ENCODE data around the gene ATP2C2. TPM values are rescaled to one million over a fixed set of nuclear protein-coding genes. Genes with fewer than 3 reads are reported as not detected.

The ATP2C2 gene
- total RNA-seq, 4 donors from 2014 or later, result 12.9 to 26.9 (median 18.6) TPM

GRCh38 chr16:84444476-84444875 is 76.1 kb downstream of the ATP2C2 start:
- intact Hi-C loops (cut with DNase I), result no loop called here
- 83 to 88% methylated on average over 8 of the region's 8 CpGs for WGBS, 2 donors
- TF ChIP-seq POLR2A (IDR thresholded peaks at IDR 0.05) (no peak), CTCF (IDR thresholded peaks at IDR 0.05) (no peak)
- H3K4me1 ChIP-seq, result peaks cover 0 to 6% of the 10 kb centered on the region in 2 donors
- H3K27me3 ChIP-seq, result no peaks in the 10 kb centered on the region
- no peak overlapping the region for H3K4me3 ChIP-seq (replicated peaks in 1 of 3)
- no peak for DNase-seq
- no peaks in the 10 kb centered on the region for H3K9me3 ChIP-seq
- H3K36me3 ChIP-seq, result no peaks in the 10 kb centered on the region
- H3K27ac ChIP-seq, result no peak overlapping the region

GRCh38 chr16:84446084-84446483 is 77.7 kb downstream of the ATP2C2 start:
- TF ChIP-seq POLR2A (IDR thresholded peaks at IDR 0.05), result no peak
- TF ChIP-seq CTCF (IDR thresholded peaks at IDR 0.05), result no peak
- Histone ChIP-seq H3K27ac (no peak overlapping the region), H3K4me3 (replicated peaks in 1 of 3) (no peak overlapping the region), H3K27me3 (no peaks in the 10 kb centered on the region), H3K4me1 (peaks cover 0 to 6% of the 10 kb centered on the region in 2 donors), H3K9me3 (no peaks in the 10 kb centered on the region), H3K36me3 (no peaks in the 10 kb centered on the region)
- 79 to 86% methylated on average over 4 of the region's 4 CpGs for WGBS, 2 donors
- intact Hi-C loops (cut with DNase I), result no loop called here
- no peak for DNase-seq

GRCh38 chr16:84446596-84447392 is 78.5 kb downstream of the ATP2C2 start:
- no peak for DNase-seq
- intact Hi-C loops (cut with DNase I), result no loop called here

GRCh38 chr16:84448444-84448843 is 80.1 kb downstream of the ATP2C2 start:
- Histone ChIP-seq H3K27ac (no peak overlapping the region), H3K27me3 (no peaks in the 10 kb centered on the region), H3K4me1 (peaks cover 0 to 2% of the 10 kb centered on the region in 2 donors), H3K36me3 (no peaks in the 10 kb centered on the region), H3K4me3 (replicated peaks in 1 of 3) (no peak overlapping the region), H3K9me3 (no peaks in the 10 kb centered on the region)
- TF ChIP-seq POLR2A (IDR thresholded peaks at IDR 0.05), result no peak
- no peak for TF ChIP-seq CTCF (IDR thresholded peaks at IDR 0.05)
- WGBS, 2 donors, result 90 to 99% methylated on average over 10 of the region's 10 CpGs
- no peak for DNase-seq
- intact Hi-C loops (cut with DNase I), result no loop called here

More at GRCh38 chr16:84446596-84447392, 78.5 kb downstream of the ATP2C2 start:
- TF ChIP-seq CTCF (IDR thresholded peaks at IDR 0.05) (no peak), POLR2A (IDR thresholded peaks at IDR 0.05) (no peak)
- H3K27me3 ChIP-seq, result no peaks in the 10 kb centered on the region
- no peaks in the 10 kb centered on the region for H3K36me3 ChIP-seq
- no peaks in the 10 kb centered on the region for H3K9me3 ChIP-seq
- no peak overlapping the region for H3K27ac ChIP-seq
- WGBS, 2 donors, result 86 to 91% methylated on average over 14 of the region's 14 CpGs
- H3K4me3 ChIP-seq (replicated peaks in 1 of 3), result no peak overlapping the region
- peaks cover 0 to 6% of the 10 kb centered on the region in 2 donors for H3K4me1 ChIP-seq
